ENCODE data around the gene ENTPD3. TPM values are rescaled to one million over a fixed set of nuclear protein-coding genes. Genes with fewer than 3 reads are reported as not detected.

ENTPD3 gene
- total RNA-seq, 1 donor from 2014 or later, result 1.3 TPM

DNA sequence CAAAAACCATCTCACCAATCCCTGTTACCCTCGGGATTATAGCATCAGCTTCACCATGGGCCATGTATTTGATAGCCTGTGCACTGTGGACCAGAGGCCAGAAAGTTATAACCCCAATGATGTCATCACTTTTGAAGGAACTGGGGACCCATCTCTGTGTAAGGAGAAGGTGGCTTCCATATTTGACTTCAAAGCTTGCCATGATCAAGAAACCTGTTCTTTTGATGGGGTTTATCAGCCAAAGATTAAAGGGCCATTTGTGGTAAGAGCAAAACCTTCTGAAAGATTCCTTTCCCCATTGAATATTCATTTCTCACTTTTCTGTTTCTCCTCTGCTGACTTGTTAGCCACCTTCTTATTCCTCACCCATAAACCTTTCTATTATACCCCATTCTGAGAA is 35.9 kb downstream of the ENTPD3 start:
- TF ChIP-seq, protein P1, sequence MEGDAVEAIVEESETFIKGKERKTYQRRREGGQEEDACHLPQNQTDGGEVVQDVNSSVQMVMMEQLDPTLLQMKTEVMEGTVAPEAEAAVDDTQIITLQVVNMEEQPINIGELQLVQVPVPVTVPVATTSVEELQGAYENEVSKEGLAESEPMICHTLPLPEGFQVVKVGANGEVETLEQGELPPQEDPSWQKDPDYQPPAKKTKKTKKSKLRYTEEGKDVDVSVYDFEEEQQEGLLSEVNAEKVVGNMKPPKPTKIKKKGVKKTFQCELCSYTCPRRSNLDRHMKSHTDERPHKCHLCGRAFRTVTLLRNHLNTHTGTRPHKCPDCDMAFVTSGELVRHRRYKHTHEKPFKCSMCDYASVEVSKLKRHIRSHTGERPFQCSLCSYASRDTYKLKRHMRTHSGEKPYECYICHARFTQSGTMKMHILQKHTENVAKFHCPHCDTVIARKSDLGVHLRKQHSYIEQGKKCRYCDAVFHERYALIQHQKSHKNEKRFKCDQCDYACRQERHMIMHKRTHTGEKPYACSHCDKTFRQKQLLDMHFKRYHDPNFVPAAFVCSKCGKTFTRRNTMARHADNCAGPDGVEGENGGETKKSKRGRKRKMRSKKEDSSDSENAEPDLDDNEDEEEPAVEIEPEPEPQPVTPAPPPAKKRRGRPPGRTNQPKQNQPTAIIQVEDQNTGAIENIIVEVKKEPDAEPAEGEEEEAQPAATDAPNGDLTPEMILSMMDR (IDR thresholded peaks at IDR 0.05; ENCODE audit: unreplicated experiment), result no peak
- H3K4me1 Mint-ChIP-seq (ENCODE audit: low read depth), result peaks cover 4% of the 10 kb centered on the region
- DNase-seq (ENCODE audit: low spot score, unreplicated experiment), result no peak
- H3K36me3 Mint-ChIP-seq (ENCODE audit: insufficient read depth), result no peaks in the 10 kb centered on the region
- H3K27ac Mint-ChIP-seq, result no peak overlapping the region
- no peaks in the 10 kb centered on the region for H3K9me3 Mint-ChIP-seq (ENCODE audit: low read depth)
- H3K4me3 Mint-ChIP-seq (ENCODE audit: low read depth), result no peak overlapping the region
- H3K27me3 Mint-ChIP-seq, result no peaks in the 10 kb centered on the region

DNA sequence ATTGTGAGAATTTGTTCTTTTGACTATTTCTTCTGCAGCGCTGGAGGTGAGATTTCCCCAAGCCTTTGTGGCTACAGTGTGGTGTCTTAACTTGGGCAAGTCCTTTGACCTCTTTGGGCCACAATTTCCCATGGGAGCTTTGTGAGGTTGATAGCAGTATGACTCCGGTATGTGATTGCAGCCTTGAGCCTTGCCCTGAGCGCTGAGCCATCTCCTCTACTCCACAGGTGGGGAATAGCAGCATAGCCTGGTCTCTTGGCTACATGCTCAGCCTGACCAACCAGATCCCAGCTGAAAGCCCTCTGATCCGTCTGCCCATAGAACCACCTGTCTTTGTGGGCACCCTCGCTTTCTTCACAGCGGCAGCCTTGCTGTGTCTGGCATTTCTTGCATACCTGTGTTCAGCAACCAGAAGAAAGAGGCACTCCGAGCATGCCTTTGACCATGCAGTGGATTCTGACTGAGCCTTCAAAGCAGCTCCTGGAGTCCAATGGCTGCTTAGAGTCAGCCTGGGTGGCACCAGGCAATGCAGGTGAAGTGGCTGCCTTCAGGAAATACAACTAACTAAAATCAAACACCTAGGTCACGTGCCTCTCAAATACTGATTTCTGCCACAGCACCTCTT is 40.2 kb downstream of the ENTPD3 start:
- TF ChIP-seq, protein P1 (IDR thresholded peaks at IDR 0.05; ENCODE audit: unreplicated experiment), result no peak
- DNase-seq (ENCODE audit: low spot score, unreplicated experiment), result no peak
- Mint-ChIP-seq H3K9me3 (ENCODE audit: low read depth) (no peaks in the 10 kb centered on the region), H3K27ac (no peak overlapping the region), H3K4me3 (ENCODE audit: low read depth) (no peak overlapping the region), H3K36me3 (ENCODE audit: insufficient read depth) (no peaks in the 10 kb centered on the region), H3K4me1 (ENCODE audit: low read depth) (no peaks in the 10 kb centered on the region), H3K27me3 (peaks cover 3% of the 10 kb centered on the region)

DNA sequence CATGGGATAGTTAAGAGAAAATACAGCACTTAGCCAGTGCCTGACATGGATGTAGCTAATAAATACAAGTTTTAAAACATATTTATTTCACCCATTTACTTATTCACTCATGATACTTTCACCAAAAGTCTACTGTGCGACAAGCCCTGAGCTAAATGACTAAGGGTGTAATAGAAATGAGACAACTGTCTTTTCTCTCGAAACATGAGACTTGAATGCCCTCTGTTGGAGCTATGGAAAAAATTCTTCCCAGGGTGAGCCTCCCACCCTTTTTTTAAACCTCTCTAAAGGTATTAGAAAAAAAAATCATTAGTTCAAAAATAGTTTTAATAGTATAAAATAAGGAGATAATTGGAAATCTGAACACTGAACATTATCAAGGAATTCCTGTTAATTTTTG is 45.8 kb downstream of the ENTPD3 start:
- Mint-ChIP-seq H3K27ac (no peak overlapping the region), H3K4me3 (ENCODE audit: low read depth) (no peak overlapping the region), H3K4me1 (ENCODE audit: low read depth) (no peaks in the 10 kb centered on the region), H3K36me3 (ENCODE audit: insufficient read depth) (no peaks in the 10 kb centered on the region), H3K27me3 (peaks cover 3% of the 10 kb centered on the region), H3K9me3 (ENCODE audit: low read depth) (no peaks in the 10 kb centered on the region)
- DNase-seq (ENCODE audit: low spot score, unreplicated experiment), result no peak
- TF ChIP-seq, protein P1 (IDR thresholded peaks at IDR 0.05; ENCODE audit: unreplicated experiment), result no peak

DNA sequence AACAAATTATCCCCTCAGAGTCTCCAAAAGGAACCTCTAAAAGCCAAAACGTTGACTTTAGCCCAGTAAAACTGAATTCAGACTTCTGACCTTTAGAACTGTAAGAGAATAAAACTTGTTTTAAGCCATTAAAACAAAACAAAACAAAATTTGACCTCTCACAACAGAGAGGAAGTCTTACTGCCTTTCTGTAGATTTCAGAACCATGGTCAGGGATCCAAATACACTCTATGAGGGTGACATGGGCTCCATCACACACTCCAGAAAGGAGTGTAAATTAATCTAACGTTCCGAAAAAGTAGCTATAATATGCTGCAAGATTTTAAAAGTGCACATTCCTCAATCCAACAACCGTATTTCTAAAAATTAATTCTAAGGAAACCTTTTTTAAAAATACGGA is 50.9 kb downstream of the ENTPD3 start:
- Mint-ChIP-seq H3K36me3 (ENCODE audit: insufficient read depth) (no peaks in the 10 kb centered on the region), H3K27me3 (peaks cover 4% of the 10 kb centered on the region), H3K9me3 (ENCODE audit: low read depth) (no peaks in the 10 kb centered on the region), H3K4me3 (ENCODE audit: low read depth) (no peak overlapping the region), H3K4me1 (ENCODE audit: low read depth) (no peaks in the 10 kb centered on the region), H3K27ac (no peak overlapping the region)
- TF ChIP-seq, protein P1 (IDR thresholded peaks at IDR 0.05; ENCODE audit: unreplicated experiment), result no peak
- no peak for DNase-seq (ENCODE audit: low spot score, unreplicated experiment)

DNA sequence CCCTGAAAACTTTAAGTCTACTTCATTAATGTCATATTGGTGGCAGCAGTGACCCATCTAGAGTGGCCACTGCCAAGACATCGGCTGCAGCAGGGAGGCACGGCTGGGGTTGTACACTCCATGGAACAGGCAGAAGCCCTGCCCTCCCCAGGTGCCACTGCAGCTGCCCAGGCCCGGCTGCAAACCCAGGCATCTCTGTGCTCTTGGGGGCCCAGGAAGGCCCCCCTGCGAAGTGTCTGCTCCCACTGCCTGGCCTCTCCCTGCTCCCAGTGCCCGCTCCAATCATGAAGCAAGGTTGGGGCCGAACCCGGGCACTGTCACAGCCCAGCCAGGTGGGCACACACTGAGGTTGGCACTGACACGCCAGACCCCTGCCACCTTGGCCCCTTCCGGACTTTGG is 58.1 kb downstream of the ENTPD3 start:
- H3K9me3 Mint-ChIP-seq (ENCODE audit: low read depth), result no peaks in the 10 kb centered on the region
- DNase-seq (ENCODE audit: low spot score, unreplicated experiment), result no peak
- H3K27ac Mint-ChIP-seq, result no peak overlapping the region
- no peaks in the 10 kb centered on the region for H3K36me3 Mint-ChIP-seq (ENCODE audit: insufficient read depth)
- TF ChIP-seq, protein P1 (IDR thresholded peaks at IDR 0.05; ENCODE audit: unreplicated experiment), result no peak
- no peaks in the 10 kb centered on the region for H3K4me1 Mint-ChIP-seq (ENCODE audit: low read depth)
- H3K4me3 Mint-ChIP-seq (ENCODE audit: low read depth), result no peak overlapping the region
- H3K27me3 Mint-ChIP-seq, result peaks cover 4% of the 10 kb centered on the region

Measured in progenitor cell of endocrine pancreas (in vitro differentiated cells).